ENCODE results near the gene PABPC3. TPM values are rescaled to one million over a fixed set of nuclear protein-coding genes. Genes with fewer than 3 reads are reported as not detected.

Gene PABPC3
- total RNA-seq, 6 donors from 2014 or later, result 0.11 to 0.20 (median 0.17) TPM; not detected in 3

GRCh38 chr13:25143706-25144105 lies 47.8 kb downstream of the PABPC3 start:
- no peaks in the 10 kb centered on the region for H3K9me3 ChIP-seq
- no peaks in the 10 kb centered on the region for H3K36me3 ChIP-seq
- H3K27ac ChIP-seq, result no peak overlapping the region
- 84 to 89% methylated on average over 7 of the region's 7 CpGs for WGBS, 2 donors
- H3K4me1 ChIP-seq, result no peaks in the 10 kb centered on the region
- no peaks in the 10 kb centered on the region for H3K27me3 ChIP-seq
- ATAC-seq (ENCODE audit: low FRiP score in 2 of 2) (no peak), DNase-seq (no peak)
- H3K4me3 ChIP-seq, result no peak overlapping the region
- TF ChIP-seq POLR2AphosphoS5 (IDR thresholded peaks at IDR 0.05) (no peak), CTCF (IDR thresholded peaks at IDR 0.05) (no peak), EP300 (IDR thresholded peaks at IDR 0.05) (no peak), POLR2A (IDR thresholded peaks at IDR 0.05) (no peak)

- Histone ChIP-seq H3K9me3 (no peaks in the 10 kb centered on the region), H3K36me3 (no peaks in the 10 kb centered on the region), H3K4me1 (no peaks in the 10 kb centered on the region), H3K27ac (no peak overlapping the region), H3K4me3 (no peak overlapping the region), H3K27me3 (no peaks in the 10 kb centered on the region)
- DNase-seq (no peak), ATAC-seq (ENCODE audit: low FRiP score in 2 of 2) (no peak)
- TF ChIP-seq POLR2AphosphoS5 (IDR thresholded peaks at IDR 0.05), result no peak
- no peak for TF ChIP-seq CTCF (IDR thresholded peaks at IDR 0.05)
- no peak for TF ChIP-seq POLR2A (IDR thresholded peaks at IDR 0.05)
- TF ChIP-seq EP300 (IDR thresholded peaks at IDR 0.05), result no peak
- 80 to 84% methylated on average over 4 of the region's 4 CpGs for WGBS, 2 donors
Measured at GRCh38 chr13:25147638-25148401, 51.9 kb downstream of the PABPC3 start.

GRCh38 chr13:25148402-25148771 lies 52.5 kb downstream of the PABPC3 start:
- WGBS, 2 donors, result 86 to 94% methylated on average over 5 of the region's 5 CpGs
- no peak for DNase-seq
- TF ChIP-seq CTCF (IDR thresholded peaks at IDR 0.05) (no peak), POLR2AphosphoS5 (IDR thresholded peaks at IDR 0.05) (no peak), POLR2A (IDR thresholded peaks at IDR 0.05) (no peak), EP300 (IDR thresholded peaks at IDR 0.05) (no peak)
- H3K4me3 ChIP-seq, result no peak overlapping the region
- H3K4me1 ChIP-seq, result no peaks in the 10 kb centered on the region
- H3K9me3 ChIP-seq, result no peaks in the 10 kb centered on the region
- no peak for ATAC-seq (ENCODE audit: low FRiP score in 2 of 2)
- no peaks in the 10 kb centered on the region for H3K36me3 ChIP-seq
- H3K27me3 ChIP-seq, result no peaks in the 10 kb centered on the region
- no peak overlapping the region for H3K27ac ChIP-seq

Small RNAs within 50 kb of the gene (small RNA-seq; reads per million reads assigned to genes)
- gene AL359757.2, result 0 reads per million in 4 donors

Other genes starting within 250 kb of the PABPC3 start
- under 1 TPM in 2 of 6 donors, not detected in 4; 0.22 to 0.30 TPM for gene AMER2, start 76.2 kb downstream of the PABPC3 start, total RNA-seq
- gene MTMR6, start 191.4 kb downstream of the PABPC3 start, total RNA-seq, result 10 to 100 TPM in 4 of 6 donors, 1 to 10 TPM in 2; 6.1 to 24.6 (median 18.2) TPM
- gene NUP58, start 205.5 kb downstream of the PABPC3 start, total RNA-seq, result 100 to 1,000 TPM in 2 of 6 donors, 10 to 100 TPM in 4; 68.2 to 157 (median 85.6) TPM

Data from upper lobe of left lung (tissue), 6 donors.